Right lobe of liver (tissue), 6 donors: ENCODE results near the gene CCDC88C. TPM values are rescaled to one million over a fixed set of nuclear protein-coding genes. Genes with fewer than 3 reads are reported as not detected.

Source experiments
- ATAC-seq, 4 donors: fragments of 200-7000 bp; cut with Tn5 transposase; one replicate each; pipeline ENCODE4 v1.9.1; 2020; ENCODE audit warnings: mild to moderate bottlenecking in 4 of 4, moderate library complexity in 4 of 4
- DNase-seq, 3 donors: peaks; one replicate each; pipeline ENCODE4 v3.0.0-alpha.2; 2020
- H3K27ac ChIP-seq, 3 donors: fragments of 200-600 bp; one replicate each; pipeline ENCODE4 v1.8.0; 2022
- H3K27me3 ChIP-seq, 2 donors: fragments of 200-600 bp; one replicate each; pipeline ENCODE4 v1.8.0; 2022
- H3K36me3 ChIP-seq, 4 donors: fragments of 200-600 bp; sonication (generic) in 1 of 4; one replicate each; pipeline versions ENCODE4 v1.5.1 to v1.8.0; 2017 to 2022; ENCODE audit warnings: control low read depth in 1 of 4
- H3K4me1 ChIP-seq, 4 donors: fragments of 200-600 bp; sonication (generic) in 1 of 4; one replicate each; pipeline versions ENCODE4 v1.5.1 to v1.8.0; 2017 to 2022; ENCODE audit warnings: control low read depth in 1 of 4
- H3K4me3 ChIP-seq, 3 donors: fragments of 200-600 bp; one replicate each; pipeline ENCODE4 v1.8.0; 2022
- H3K9me3 ChIP-seq, 4 donors: fragments of 200-600 bp; sonication (generic) in 1 of 4; one replicate each; pipeline versions ENCODE4 v1.5.1 to v1.8.0; 2017 to 2022; ENCODE audit warnings: control low read depth in 1 of 4
- CTCF ChIP-seq, 4 donors: fragments of 200-600 bp in 3 of 4; fragments of 450-650 bp in 1 of 4; IDR thresholded peaks; one replicate each; pipeline versions ENCODE4 v1.5.1 to v1.8.0; 2016 to 2022; ENCODE audit warnings: antibody characterized with exemption in 4 of 4, mild to moderate bottlenecking in 2 of 4
- POLR2A ChIP-seq: fragments of 450-650 bp; IDR thresholded peaks from one replicate; pipeline ENCODE4 v1.6.1; 2017; ENCODE audit warnings: antibody characterized with exemption, mild to moderate bottlenecking
- WGBS: methylation state at CpG from one replicate; pipeline ENCODE4 v1.1.6; 2018; ENCODE audit warnings: low coverage, low lambda C conversion rate; ENCODE audit not compliant: insufficient coverage; ENCODE audit errors: missing lambda C conversion rate; 5-methylcytosine and 5-hydroxymethylcytosine counted together
- intact Hi-C, 2 donors: fragments of 100-400 bp; cut with DNase I; formaldehyde crosslinking; loops; one replicate each; pipeline versions ENCODE4 v1.11.2 to v1.14.1; 2022
- total RNA-seq, 6 experiments: library from RNA; depleted of rRNA in 2 of 6; stranded (reverse); fragments of >200 nt in 2 of 6; fragmentation: NEBNext Ultra II Directional in 3 of 6; extraction: Animal tissue kit (Norgen Biotek cat#: 25700) in 3 of 6; gene quantifications; one replicate each; pipeline versions ENCODE4 v1.1.0 to v1.2.4, GENCODE V29; 2016 to 2023
- donor health status: DM: no; HTN: yes; CAD: no.
- donor health status: DM: no; HTN: no; CAD: no.
- donor health status: DM: no; HTN: no; CAD: no.
- donor health status: DM: no; HTN: yes; CAD: no.
- donor health status: DM: no; HTN: yes; CAD: no.

CCDC88C gene
- total RNA-seq, 6 experiments from 2014 or later: 1.2 to 5.7 (median 3.1) TPM

DNA sequence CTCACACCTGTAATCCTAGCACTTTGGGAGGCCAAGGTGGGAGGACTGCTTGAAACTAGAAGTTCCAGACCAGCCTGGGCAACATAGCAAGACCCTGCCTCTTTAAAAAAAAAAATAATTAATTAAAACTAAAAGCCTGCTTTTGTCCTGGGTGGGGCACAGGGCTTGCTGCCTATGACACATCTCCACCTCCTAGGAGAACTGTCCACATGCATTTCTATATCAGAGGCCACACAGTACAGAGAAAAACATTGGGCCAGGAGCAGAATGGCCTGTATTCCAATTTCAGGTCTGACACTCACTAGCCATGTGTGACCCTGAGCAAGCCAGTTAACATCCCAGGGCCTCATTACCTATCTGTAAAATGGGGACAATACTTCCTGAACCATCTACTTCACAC lies 31.9 kb downstream of the CCDC88C start:
- intact Hi-C loops: no loop called here
- TF ChIP-seq POLR2A (no peak), CTCF (IDR thresholded peaks at IDR 0.05) (no peak)
- no peak overlapping the region for H3K27ac ChIP-seq
- no peak overlapping the region for H3K4me3 ChIP-seq
- H3K36me3 ChIP-seq: no peaks in the 10 kb centered on the region
- H3K27me3 ChIP-seq: no peaks in the 10 kb centered on the region
- H3K4me1 ChIP-seq: peaks cover 0 to 4% (median 0%) of the 10 kb centered on the region in 4 donors
- ATAC-seq: no peak
- no peak for DNase-seq
- no peaks in the 10 kb centered on the region for H3K9me3 ChIP-seq

GRCh38 chr14:91385224-91385623 lies 32.4 kb downstream of the CCDC88C start:
- intact Hi-C loops: no loop called here
- Histone ChIP-seq H3K4me3 (no peak overlapping the region), H3K9me3 (no peaks in the 10 kb centered on the region), H3K4me1 (peaks cover 0 to 4% (median 0%) of the 10 kb centered on the region in 4 donors), H3K36me3 (no peaks in the 10 kb centered on the region), H3K27ac (no peak overlapping the region), H3K27me3 (no peaks in the 10 kb centered on the region)
- no peak for DNase-seq
- WGBS: 74% methylated on average over 4 of the region's 9 CpGs
- no peak for ATAC-seq
- TF ChIP-seq CTCF (IDR thresholded peaks at IDR 0.05) (no peak), POLR2A (no peak)

- H3K27ac ChIP-seq: no peak overlapping the region
- ATAC-seq: no peak
- DNase-seq: no peak
- no peaks in the 10 kb centered on the region for H3K9me3 ChIP-seq
- no peak for TF ChIP-seq CTCF (IDR thresholded peaks at IDR 0.05)
- TF ChIP-seq POLR2A: no peak
- no peaks in the 10 kb centered on the region for H3K4me1 ChIP-seq
- no peak overlapping the region for H3K4me3 ChIP-seq
- WGBS: 51% methylated on average over 6 of the region's 7 CpGs
- intact Hi-C loops: no loop called here
- H3K27me3 ChIP-seq: no peaks in the 10 kb centered on the region
- H3K36me3 ChIP-seq: no peaks in the 10 kb centered on the region
Measured at GRCh38 chr14:91383439-91383838, 34.2 kb downstream of the CCDC88C start.

GRCh38 chr14:91381801-91382670 lies 35.6 kb downstream of the CCDC88C start:
- no peak overlapping the region for H3K27ac ChIP-seq
- DNase-seq (no peak), ATAC-seq (no peak)
- H3K4me1 ChIP-seq: peaks cover 0 to 6% (median 0%) of the 10 kb centered on the region in 4 donors
- WGBS: 90% methylated on average over 10 of the region's 13 CpGs
- H3K9me3 ChIP-seq: no peaks in the 10 kb centered on the region
- no peak for TF ChIP-seq POLR2A
- TF ChIP-seq CTCF (IDR thresholded peaks at IDR 0.05): no peak
- intact Hi-C loops: no loop called here
- no peaks in the 10 kb centered on the region for H3K27me3 ChIP-seq
- H3K4me3 ChIP-seq: no peak overlapping the region
- no peaks in the 10 kb centered on the region for H3K36me3 ChIP-seq
